ENCODE data around the gene ZNF580. TPM values are rescaled to one million over a fixed set of nuclear protein-coding genes. Genes with fewer than 3 reads are reported as not detected.

The ZNF580 gene
- total RNA-seq, 1 donor from 2014 or later: 163 TPM

DNA sequence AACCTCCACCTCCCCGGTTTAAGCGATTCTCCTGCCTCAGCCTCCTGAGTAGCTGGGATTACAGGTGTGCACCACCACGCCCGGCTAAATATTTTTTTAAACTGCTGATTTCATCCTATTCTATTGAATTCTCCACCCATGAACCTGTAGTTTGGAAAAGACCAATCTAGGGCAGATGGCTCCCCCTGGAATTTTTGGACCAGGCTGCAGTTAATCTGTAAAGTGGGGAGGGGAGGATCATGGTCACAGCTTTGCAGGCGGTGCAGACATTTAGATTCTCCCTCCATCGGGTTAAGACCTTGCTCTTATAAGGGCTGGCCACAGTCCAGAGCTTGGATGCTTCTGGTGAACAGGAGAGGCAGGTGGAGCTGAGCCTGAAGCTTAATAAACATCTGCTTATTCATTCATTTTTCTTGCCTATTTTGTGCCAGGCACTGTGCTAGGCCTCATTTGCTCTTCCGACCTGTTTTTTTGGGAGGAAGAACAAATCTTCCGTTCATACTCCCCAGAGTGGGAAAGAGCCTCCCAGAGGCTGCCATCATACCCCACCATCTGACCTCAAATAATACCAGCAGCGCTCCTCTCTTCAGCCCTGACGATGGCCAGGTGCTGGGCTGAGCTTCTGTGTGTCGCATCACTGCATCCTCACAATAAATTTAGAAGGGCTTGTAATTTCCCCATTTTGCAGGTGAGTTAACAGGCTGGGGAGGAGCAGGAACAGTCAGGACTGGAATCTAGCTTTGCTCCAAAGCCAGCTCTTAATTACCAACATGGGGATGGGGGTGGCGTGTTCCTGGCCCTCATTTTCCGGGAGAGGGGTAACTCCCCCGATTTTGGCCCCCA, 6.3 kb downstream of the ZNF580 start:
- H3K4me1 ChIP-seq: peaks cover 10 to 16% of the 10 kb centered on the region in 2 donors
- DNase-seq (ENCODE audit: low spot score in 2 of 2): no peak
- peak overlapping the region; percentile 87 to 89 for H3K4me3 ChIP-seq

DNA sequence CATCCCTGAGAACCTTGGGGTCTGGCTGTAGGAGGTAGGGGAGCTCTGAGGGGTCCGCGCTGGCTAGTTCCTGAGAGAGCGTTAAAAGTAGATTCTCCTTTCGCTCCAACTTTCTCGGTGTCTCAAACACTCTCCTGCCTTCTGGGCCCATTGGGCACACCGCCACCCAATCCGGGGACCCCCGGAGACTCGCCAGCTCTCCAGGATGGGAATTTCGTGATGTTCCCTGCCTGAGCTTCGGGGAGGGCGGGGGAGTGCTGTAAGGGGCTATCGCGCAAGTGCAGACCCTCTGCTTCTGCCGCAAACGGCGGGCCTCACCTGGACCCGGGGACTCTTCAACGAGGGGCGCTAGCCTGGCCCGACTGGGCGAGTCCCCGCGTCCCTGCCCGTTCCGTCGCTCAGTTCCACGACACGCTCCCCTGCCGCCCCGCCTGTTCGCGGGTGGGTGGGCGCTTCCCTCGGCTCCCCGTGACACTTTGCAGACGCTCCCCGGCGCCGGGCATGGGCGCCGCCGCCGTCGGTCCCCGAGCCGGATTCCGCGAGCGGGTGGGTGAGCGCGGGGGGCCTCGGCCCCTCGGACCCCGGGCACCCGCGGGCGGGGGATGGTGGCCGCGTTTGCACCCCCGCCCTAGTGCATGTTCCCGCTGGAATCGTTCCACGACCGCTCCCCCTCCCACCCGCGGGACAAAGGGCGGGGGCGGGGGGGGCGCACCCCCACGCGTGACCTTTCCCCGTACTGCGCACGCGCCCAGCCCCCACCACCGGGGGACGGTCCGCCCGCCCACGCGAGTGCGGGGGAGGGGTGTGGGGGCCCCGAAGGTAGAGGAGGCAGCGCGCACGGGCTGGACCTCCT, 7.2 kb downstream of the ZNF580 start, which contains the start of gene CCDC106:
TSS of gene CCDC106 (plus strand) at position 481 of the 853 bp plus-strand sequence. CDS start 835 bp downstream, outside the sequence.
- Histone ChIP-seq H3K4me1 (peaks cover 5 to 16% of the 10 kb centered on the region in 2 donors), H3K27ac (peak within 1 kb of the TSS; percentile 74 to 80), H3K36me3 (peaks cover 3 to 10% of the 10 kb centered on the region in 2 donors), H3K4me3 (peak within 1 kb of the TSS; percentile 87 to 89), H3K9me3 (no peaks in the 10 kb centered on the region), H3K27me3 (no peaks in the 10 kb centered on the region)
- TF ChIP-seq, protein P1, sequence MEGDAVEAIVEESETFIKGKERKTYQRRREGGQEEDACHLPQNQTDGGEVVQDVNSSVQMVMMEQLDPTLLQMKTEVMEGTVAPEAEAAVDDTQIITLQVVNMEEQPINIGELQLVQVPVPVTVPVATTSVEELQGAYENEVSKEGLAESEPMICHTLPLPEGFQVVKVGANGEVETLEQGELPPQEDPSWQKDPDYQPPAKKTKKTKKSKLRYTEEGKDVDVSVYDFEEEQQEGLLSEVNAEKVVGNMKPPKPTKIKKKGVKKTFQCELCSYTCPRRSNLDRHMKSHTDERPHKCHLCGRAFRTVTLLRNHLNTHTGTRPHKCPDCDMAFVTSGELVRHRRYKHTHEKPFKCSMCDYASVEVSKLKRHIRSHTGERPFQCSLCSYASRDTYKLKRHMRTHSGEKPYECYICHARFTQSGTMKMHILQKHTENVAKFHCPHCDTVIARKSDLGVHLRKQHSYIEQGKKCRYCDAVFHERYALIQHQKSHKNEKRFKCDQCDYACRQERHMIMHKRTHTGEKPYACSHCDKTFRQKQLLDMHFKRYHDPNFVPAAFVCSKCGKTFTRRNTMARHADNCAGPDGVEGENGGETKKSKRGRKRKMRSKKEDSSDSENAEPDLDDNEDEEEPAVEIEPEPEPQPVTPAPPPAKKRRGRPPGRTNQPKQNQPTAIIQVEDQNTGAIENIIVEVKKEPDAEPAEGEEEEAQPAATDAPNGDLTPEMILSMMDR (IDR thresholded peaks at IDR 0.05): no peak
- intact Hi-C loops (cut with DNase I): loop anchor here (5.0 kb wide), 1 partner anchor 261 kb away; the partner anchor contains the start of gene RPL28
- peak in 1 of 2 donors; percentile 81 for DNase-seq (ENCODE audit: low spot score in 2 of 2)

More for the DNA sequence above, 6.3 kb downstream of the ZNF580 start:
- TF ChIP-seq, protein P1 (IDR thresholded peaks at IDR 0.05): no peak
- H3K27me3 ChIP-seq: no peaks in the 10 kb centered on the region
- no peaks in the 10 kb centered on the region for H3K9me3 ChIP-seq
- intact Hi-C loops (cut with DNase I): loop anchor here (5.0 kb wide), 1 partner anchor 260 kb away; the partner anchor contains the start of gene RPL28
- H3K36me3 ChIP-seq: peaks cover 3 to 10% of the 10 kb centered on the region in 2 donors
- H3K27ac ChIP-seq: peak overlapping the region; percentile 74 to 80

DNA sequence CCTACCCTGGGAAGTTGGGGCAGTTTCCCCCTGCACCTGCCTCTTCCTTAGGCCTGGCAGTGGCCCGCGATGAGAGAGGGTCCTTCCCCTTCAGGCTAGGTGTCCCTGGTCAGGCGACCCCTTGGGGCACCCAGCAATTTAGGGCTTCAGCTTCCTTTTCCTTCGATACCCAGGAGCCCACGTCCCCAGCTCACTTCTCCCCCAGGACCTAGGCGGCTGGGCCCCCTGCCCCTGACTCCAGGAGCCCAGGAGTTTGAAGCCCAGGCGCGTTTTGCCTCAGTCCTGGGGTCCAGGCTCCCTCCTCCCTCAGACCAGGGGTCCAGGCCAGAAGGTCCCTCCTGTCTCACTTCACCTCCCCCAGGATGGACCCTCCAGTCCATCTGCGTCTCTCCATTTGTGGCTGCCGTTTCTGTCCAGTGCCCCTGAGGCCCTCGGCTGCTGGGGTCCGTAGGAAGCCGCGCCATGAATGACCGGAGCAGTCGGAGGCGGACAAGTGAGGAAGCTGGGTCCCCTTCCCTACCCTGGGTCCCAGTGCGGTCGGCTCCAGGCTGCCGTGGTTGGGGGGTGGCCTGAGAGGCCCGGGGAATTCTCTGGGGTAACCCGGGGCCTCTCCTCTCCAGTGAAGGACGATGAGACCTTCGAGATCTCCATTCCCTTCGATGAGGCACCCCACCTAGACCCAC, 7.9 kb downstream of the ZNF580 start:
- Histone ChIP-seq H3K36me3 (peaks cover 3 to 10% of the 10 kb centered on the region in 2 donors), H3K27me3 (no peaks in the 10 kb centered on the region), H3K9me3 (no peaks in the 10 kb centered on the region), H3K27ac (peak overlapping the region; percentile 74 to 80), H3K4me3 (peak overlapping the region; percentile 87 to 89), H3K4me1 (peaks cover 3 to 16% of the 10 kb centered on the region in 2 donors)
- no peak for DNase-seq (ENCODE audit: low spot score in 2 of 2)
- intact Hi-C loops (cut with DNase I): loop anchor here (5.0 kb wide), 1 partner anchor 261 kb away; the partner anchor contains the start of gene RPL28
- TF ChIP-seq, protein P1 (IDR thresholded peaks at IDR 0.05): peak in 1 of 3 experiments; percentile 7

DNA sequence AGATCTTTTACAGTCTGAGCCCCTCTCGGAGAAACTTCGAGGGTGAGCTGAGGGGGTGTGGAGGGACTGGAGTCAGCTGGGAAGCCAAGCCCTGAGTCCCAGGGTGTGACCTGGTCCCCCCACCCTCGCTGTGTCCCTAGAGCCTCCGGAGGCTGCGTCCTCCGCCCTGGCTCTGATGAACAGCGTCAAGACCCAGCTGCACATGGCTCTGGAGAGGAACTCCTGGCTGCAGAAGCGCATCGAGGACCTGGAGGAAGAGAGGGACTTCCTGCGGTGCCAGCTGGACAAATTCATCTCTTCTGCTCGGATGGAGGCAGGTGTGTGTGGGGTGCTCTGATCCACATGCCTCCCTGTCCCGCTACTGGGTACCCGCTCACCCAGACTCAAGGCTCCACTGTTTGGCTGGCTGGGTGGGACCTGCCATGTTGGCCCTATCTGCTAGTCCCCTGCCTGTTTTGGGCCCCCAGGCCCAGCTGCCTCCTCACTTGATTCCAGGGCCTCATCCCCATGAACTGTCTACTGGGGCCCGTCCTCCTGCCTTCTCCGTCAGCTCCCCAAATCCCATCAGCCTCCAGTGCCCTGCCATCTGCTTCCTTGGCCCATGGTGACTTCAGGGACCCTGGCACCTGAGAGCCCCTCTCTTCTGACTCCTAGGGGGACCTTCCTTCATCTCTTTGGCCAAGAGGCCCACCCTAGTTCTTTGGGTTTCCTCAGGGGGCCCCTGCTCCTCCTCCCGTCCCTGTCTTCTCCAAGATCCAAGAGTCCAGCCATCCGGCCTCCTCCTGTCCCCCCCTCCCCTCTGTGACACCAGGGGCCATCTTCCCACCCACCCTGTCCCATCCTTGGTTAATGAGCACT, 8.7 kb downstream of the ZNF580 start:
- TF ChIP-seq, protein P1 (IDR thresholded peaks at IDR 0.05): no peak
- H3K4me3 ChIP-seq: peak overlapping the region; percentile 87 to 89
- H3K36me3 ChIP-seq: peaks cover 3 to 10% of the 10 kb centered on the region in 2 donors
- DNase-seq (ENCODE audit: low spot score in 2 of 2): no peak
- peaks cover 0 to 12% of the 10 kb centered on the region in 2 donors for H3K4me1 ChIP-seq
- no peaks in the 10 kb centered on the region for H3K9me3 ChIP-seq
- no peaks in the 10 kb centered on the region for H3K27me3 ChIP-seq
- H3K27ac ChIP-seq: peak overlapping the region; percentile 74 to 80
- intact Hi-C loops (cut with DNase I): loop anchor here (5.0 to 10.0 kb wide), 4 partner anchors 262 to 1455 kb away; partner anchors contain the start of genes LENG8, PPP1R12C, RPL28 and TSEN34

Data from ascending aorta (tissue), 2 donors.